ENCODE measurements around the gene SPOCK1. TPM values are rescaled to one million over a fixed set of nuclear protein-coding genes. Genes with fewer than 3 reads are reported as not detected.

SPOCK1 gene
- total and polyA plus RNA-seq, 7 donors: 4.2 to 52.7 (median 16.0) TPM

- ATAC-seq: no peak
- WGBS, 3 donors: 72 to 82% (median 76%) methylated on average over 2 of the region's 2 CpGs
- Histone ChIP-seq H3K36me3 (ENCODE audit: insufficient read depth in 1 of 2, low read depth in 1 of 2) (no peaks in the 10 kb centered on the region), H3K4me3 (no peak overlapping the region), H3K4me1 (no peaks in the 10 kb centered on the region), H3K27ac (no peak overlapping the region), H3K9me3 (no peaks in the 10 kb centered on the region), H3K27me3 (ENCODE audit: insufficient read depth in 3 of 3, low read length in 2 of 3) (no peaks in the 10 kb centered on the region)
- intact Hi-C loops (cut with DNase I): no loop called here
- TF ChIP-seq, protein P1, sequence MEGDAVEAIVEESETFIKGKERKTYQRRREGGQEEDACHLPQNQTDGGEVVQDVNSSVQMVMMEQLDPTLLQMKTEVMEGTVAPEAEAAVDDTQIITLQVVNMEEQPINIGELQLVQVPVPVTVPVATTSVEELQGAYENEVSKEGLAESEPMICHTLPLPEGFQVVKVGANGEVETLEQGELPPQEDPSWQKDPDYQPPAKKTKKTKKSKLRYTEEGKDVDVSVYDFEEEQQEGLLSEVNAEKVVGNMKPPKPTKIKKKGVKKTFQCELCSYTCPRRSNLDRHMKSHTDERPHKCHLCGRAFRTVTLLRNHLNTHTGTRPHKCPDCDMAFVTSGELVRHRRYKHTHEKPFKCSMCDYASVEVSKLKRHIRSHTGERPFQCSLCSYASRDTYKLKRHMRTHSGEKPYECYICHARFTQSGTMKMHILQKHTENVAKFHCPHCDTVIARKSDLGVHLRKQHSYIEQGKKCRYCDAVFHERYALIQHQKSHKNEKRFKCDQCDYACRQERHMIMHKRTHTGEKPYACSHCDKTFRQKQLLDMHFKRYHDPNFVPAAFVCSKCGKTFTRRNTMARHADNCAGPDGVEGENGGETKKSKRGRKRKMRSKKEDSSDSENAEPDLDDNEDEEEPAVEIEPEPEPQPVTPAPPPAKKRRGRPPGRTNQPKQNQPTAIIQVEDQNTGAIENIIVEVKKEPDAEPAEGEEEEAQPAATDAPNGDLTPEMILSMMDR (IDR thresholded peaks at IDR 0.05): no peak
- DNase-seq: no peak
These were observed 224.0 kb downstream of the SPOCK1 start for GRCh38 chr5:137275083-137275482.

DNA sequence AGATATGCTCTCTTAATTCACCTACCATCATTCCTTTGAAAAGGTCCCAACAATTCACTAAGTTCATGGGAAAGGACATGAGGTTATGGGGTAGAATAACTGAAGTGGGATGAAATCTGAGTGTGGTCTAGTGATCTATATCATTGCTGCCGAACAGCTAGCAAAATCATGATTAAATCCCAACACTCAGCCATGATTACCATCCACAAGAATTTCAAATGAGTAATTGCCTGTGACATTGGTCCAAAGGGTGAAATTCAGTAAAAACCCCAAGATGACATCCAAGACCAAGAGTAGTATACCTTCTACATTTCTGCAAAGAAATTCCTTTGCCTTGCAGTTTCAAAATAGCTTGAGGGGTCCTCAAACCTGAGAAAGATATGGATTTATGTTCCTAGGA, 225.6 kb downstream of the SPOCK1 start:
- intact Hi-C loops (cut with DNase I): no loop called here
- ATAC-seq: no peak
- Histone ChIP-seq H3K27ac (no peak overlapping the region), H3K27me3 (ENCODE audit: insufficient read depth in 3 of 3, low read length in 2 of 3) (no peaks in the 10 kb centered on the region), H3K36me3 (ENCODE audit: insufficient read depth in 1 of 2, low read depth in 1 of 2) (no peaks in the 10 kb centered on the region), H3K9me3 (no peaks in the 10 kb centered on the region), H3K4me3 (no peak overlapping the region), H3K4me1 (no peaks in the 10 kb centered on the region)
- DNase-seq: no peak
- 53 to 74% (median 58%) methylated on average over 1 of the region's 1 CpG for WGBS, 3 donors
- TF ChIP-seq, protein P1 (IDR thresholded peaks at IDR 0.05): no peak

- no peak for ATAC-seq
- TF ChIP-seq, protein P1 (IDR thresholded peaks at IDR 0.05): no peak
- no peaks in the 10 kb centered on the region for H3K9me3 ChIP-seq
- no peak overlapping the region for H3K27ac ChIP-seq
- H3K27me3 ChIP-seq (ENCODE audit: insufficient read depth in 3 of 3, low read length in 2 of 3): no peaks in the 10 kb centered on the region
- DNase-seq: no peak
- intact Hi-C loops (cut with DNase I): no loop called here
- H3K36me3 ChIP-seq (ENCODE audit: insufficient read depth in 1 of 2, low read depth in 1 of 2): no peaks in the 10 kb centered on the region
- H3K4me1 ChIP-seq: no peaks in the 10 kb centered on the region
- no peak overlapping the region for H3K4me3 ChIP-seq
These were observed 226.3 kb downstream of the SPOCK1 start for GRCh38 chr5:137272831-137273230.

DNA sequence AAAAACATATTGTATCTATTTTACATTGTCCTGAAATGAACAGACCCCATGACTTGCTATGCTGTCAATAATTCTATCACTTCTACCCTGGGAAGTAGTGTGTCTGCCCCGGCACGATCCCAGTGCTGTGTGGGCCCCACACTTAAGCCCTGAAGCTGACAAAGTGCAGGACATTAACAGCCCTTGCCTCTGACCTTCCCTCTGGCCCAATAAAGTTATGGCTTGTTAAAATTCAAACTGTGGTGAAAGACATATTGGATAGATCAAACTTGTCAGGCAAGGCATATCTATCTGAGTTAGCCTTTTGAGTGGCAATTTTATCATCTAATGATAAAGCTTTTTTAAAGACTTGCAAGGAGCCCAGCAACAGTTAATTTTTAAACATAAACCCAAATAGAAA, 229.2 kb downstream of the SPOCK1 start:
- no peaks in the 10 kb centered on the region for H3K9me3 ChIP-seq
- H3K27me3 ChIP-seq (ENCODE audit: insufficient read depth in 3 of 3, low read length in 2 of 3): no peaks in the 10 kb centered on the region
- TF ChIP-seq, protein P1 (IDR thresholded peaks at IDR 0.05): no peak
- H3K4me1 ChIP-seq: no peaks in the 10 kb centered on the region
- WGBS, 3 donors: 81 to 91% (median 90%) methylated on average over 2 of the region's 2 CpGs
- no peaks in the 10 kb centered on the region for H3K36me3 ChIP-seq (ENCODE audit: insufficient read depth in 1 of 2, low read depth in 1 of 2)
- ATAC-seq: no peak
- intact Hi-C loops (cut with DNase I): no loop called here
- H3K4me3 ChIP-seq: no peak overlapping the region
- DNase-seq: no peak
- H3K27ac ChIP-seq: no peak overlapping the region

- DNase-seq: no peak
- intact Hi-C loops (cut with DNase I): no loop called here
- Histone ChIP-seq H3K9me3 (no peaks in the 10 kb centered on the region), H3K4me3 (no peak overlapping the region), H3K36me3 (ENCODE audit: insufficient read depth in 1 of 2, low read depth in 1 of 2) (no peaks in the 10 kb centered on the region), H3K27me3 (ENCODE audit: insufficient read depth in 3 of 3, low read length in 2 of 3) (no peaks in the 10 kb centered on the region), H3K27ac (no peak overlapping the region), H3K4me1 (no peaks in the 10 kb centered on the region)
- 23 to 43% (median 28%) methylated on average over 2 of the region's 2 CpGs for WGBS, 3 donors
- no peak for ATAC-seq
- TF ChIP-seq, protein P1 (IDR thresholded peaks at IDR 0.05): no peak
These were observed 229.9 kb downstream of the SPOCK1 start for GRCh38 chr5:137269274-137269673.
